Thoracic aorta (tissue), 2 donors: Measurements from ENCODE around the gene LLGL1. TPM values are rescaled to one million over a fixed set of nuclear protein-coding genes. Genes with fewer than 3 reads are reported as not detected.

Experiments used
- ATAC-seq: fragments of 150-250 bp; one replicate; pipeline ENCODE4 v1.8.0; 2017; ENCODE audit warnings: low read depth; ENCODE audit not compliant: insufficient number of reproducible peaks, low FRiP score
- DNase-seq: peaks from one replicate; pipeline ENCODE4 v3.0.0-alpha.2; 2020; ENCODE audit warnings: low spot score
- H3K27ac ChIP-seq, 2 donors: fragments of 200-600 bp; sonication (generic); 1 replicate in 1 of 2; 2 replicates in 1 of 2; pipeline ENCODE4 v1.5.1; 2016; ENCODE audit warnings: mild to moderate bottlenecking in 2 of 2, moderate library complexity in 2 of 2
- H3K27me3 ChIP-seq: fragments of 200-600 bp; sonication (generic); replicated peaks from 2 replicates; pipeline ENCODE4 v1.6.0; 2016; ENCODE audit warnings: mild to moderate bottlenecking; ENCODE audit not compliant: insufficient read depth
- H3K36me3 ChIP-seq: fragments of 200-600 bp; sonication (generic); one replicate; pipeline ENCODE4 v1.5.1; 2016
- H3K4me1 ChIP-seq, 2 donors: fragments of 200-600 bp; sonication (generic); 1 replicate in 1 of 2; 2 replicates in 1 of 2; pipeline versions ENCODE4 v1.5.1 to v1.6.0; 2016; ENCODE audit warnings: low read depth in 2 of 2, mild to moderate bottlenecking in 1 of 2; ENCODE audit not compliant: control insufficient read depth in 1 of 2
- H3K4me3 ChIP-seq: fragments of 200-600 bp; sonication (generic); 2 replicates; pipeline ENCODE4 v1.5.1; 2016; ENCODE audit warnings: mild to moderate bottlenecking
- H3K9me3 ChIP-seq: fragments of 200-600 bp; sonication (generic); 2 replicates; pipeline ENCODE4 v1.5.1; 2016
- CTCF ChIP-seq: fragments of 200-600 bp; sonication (generic); IDR thresholded peaks from one replicate; pipeline ENCODE4 v1.5.1; 2019; ENCODE audit warnings: antibody characterized with exemption
- total RNA-seq, 2 donors: library from RNA; depleted of rRNA; stranded (reverse); fragments of >200 nt; gene quantifications; one replicate each; pipeline versions ENCODE4 v1.1.0 to v1.2.3, GENCODE V29; 2016

Gene LLGL1
- total RNA-seq, 2 donors from 2014 or later: 17.1 to 30.3 TPM

GRCh38 chr17:18257268-18257981 lies 32.0 kb downstream of the LLGL1 start:
- ATAC-seq (no peak), DNase-seq (no peak)

GRCh38 chr17:18257982-18258355 lies 32.5 kb downstream of the LLGL1 start:
- Histone ChIP-seq H3K4me3 (peak overlapping the region; percentile 98), H3K4me1 (peaks cover 29 to 45% of the 10 kb centered on the region in 2 donors), H3K27ac (peak overlapping the region; percentile 95 to 99), H3K27me3 (no peaks in the 10 kb centered on the region), H3K36me3 (peaks cover 29% of the 10 kb centered on the region), H3K9me3 (no peaks in the 10 kb centered on the region)
- peak; percentile 47 for ATAC-seq
- TF ChIP-seq CTCF: no peak
- peak; percentile 77 for DNase-seq

More at GRCh38 chr17:18257268-18257981, 32.0 kb downstream of the LLGL1 start:
- H3K27me3 ChIP-seq: no peaks in the 10 kb centered on the region
- peaks cover 29 to 39% of the 10 kb centered on the region in 2 donors for H3K4me1 ChIP-seq
- H3K4me3 ChIP-seq: peak overlapping the region; percentile 98
- no peaks in the 10 kb centered on the region for H3K9me3 ChIP-seq
- TF ChIP-seq CTCF: no peak
- H3K27ac ChIP-seq: peak overlapping the region; percentile 95 to 99
- peaks cover 34% of the 10 kb centered on the region for H3K36me3 ChIP-seq

GRCh38 chr17:18258356-18259038 lies 33.1 kb downstream of the LLGL1 start, which contains the start of gene FLII:
Gene FLII, minus strand, starts transcription at chr17:18258738. Its CDS starts 48 bp downstream, at chr17:18258690.
- Histone ChIP-seq H3K4me1 (peaks cover 29 to 48% of the 10 kb centered on the region in 2 donors), H3K27me3 (no peaks in the 10 kb centered on the region), H3K27ac (peak within 1 kb of the TSS; percentile 95 to 99), H3K9me3 (no peaks in the 10 kb centered on the region), H3K36me3 (peaks cover 30% of the 10 kb centered on the region), H3K4me3 (peak within 1 kb of the TSS; percentile 98)
- ATAC-seq: peak; percentile 54
- no peak for DNase-seq
- TF ChIP-seq CTCF: no peak

GRCh38 chr17:18259621-18260331 lies 34.3 kb downstream of the LLGL1 start:
- Histone ChIP-seq H3K4me1 (peaks cover 29 to 48% of the 10 kb centered on the region in 2 donors), H3K4me3 (peak overlapping the region; percentile 85), H3K36me3 (peaks cover 29% of the 10 kb centered on the region), H3K9me3 (no peaks in the 10 kb centered on the region), H3K27ac (peak overlapping the region; percentile 36 to 96), H3K27me3 (no peaks in the 10 kb centered on the region)
- no peak for DNase-seq
- ATAC-seq: no peak
- no peak for TF ChIP-seq CTCF
